ENCODE results near the gene GVQW3. TPM values are rescaled to one million over a fixed set of nuclear protein-coding genes. Genes with fewer than 3 reads are reported as not detected.

The GVQW3 gene
- total RNA-seq, 1 experiment from 2014 or later, result 6.2 TPM

DNA sequence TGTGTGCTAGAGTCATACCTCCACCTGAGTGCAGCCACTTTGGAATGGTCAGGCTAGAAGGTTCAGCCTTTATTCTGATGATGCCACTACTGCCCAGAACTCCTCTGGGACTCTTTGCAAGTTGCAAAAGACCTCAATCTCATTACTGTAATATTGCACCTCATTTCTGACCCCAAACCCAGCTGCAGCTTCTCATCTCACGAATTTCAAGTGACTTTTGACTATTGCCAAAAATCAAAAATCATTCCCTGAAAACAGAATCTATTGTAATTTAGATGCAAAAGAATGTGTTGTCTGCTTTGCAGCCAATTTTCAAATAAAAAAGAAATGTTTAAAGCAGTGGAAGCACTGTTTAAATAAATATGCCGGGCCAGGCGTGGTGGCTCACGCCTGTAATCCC, 25.2 kb downstream of the GVQW3 start:
- TF ChIP-seq CTCF (conservative IDR thresholded peaks at IDR 0.05; ENCODE audit: low read depth, low read length), result no peak
- TF ChIP-seq EZH2 (IDR thresholded peaks at IDR 0.05; ENCODE audit: borderline replicate concordance, low read depth, low read length, poor library complexity, severe bottlenecking), result no peak
- intact Hi-C loops (cut with micrococcal nuclease; ENCODE audit: unreplicated experiment), result no loop called here
- Histone ChIP-seq H3K27me3 (replicated peaks; ENCODE audit: insufficient read depth, low read depth, low read length, poor library complexity) (no peaks in the 10 kb centered on the region), H3K27ac (ENCODE audit: low read depth, low read length, poor library complexity, severe bottlenecking) (no peak overlapping the region), H3K4me3 (ENCODE audit: low read depth, low read length, poor library complexity, severe bottlenecking) (no peak overlapping the region), H3K36me3 (ENCODE audit: insufficient read depth, low read length, poor library complexity, severe bottlenecking) (no peaks in the 10 kb centered on the region), H3K4me1 (ENCODE audit: insufficient read depth, low read length, poor library complexity, severe bottlenecking) (peaks cover 14% of the 10 kb centered on the region), H3K9me3 (ENCODE audit: low read depth, low read length, poor library complexity, severe bottlenecking) (no peaks in the 10 kb centered on the region)
- BruUV-seq (replicated peaks), result no TSS peak
- no peak for DNase-seq (ENCODE audit: low spot score)
- CTCF ChIA-PET, result no interaction called here
- POLR2A ChIA-PET (ENCODE audit: low non-redundant PET), result no interaction called here

DNA sequence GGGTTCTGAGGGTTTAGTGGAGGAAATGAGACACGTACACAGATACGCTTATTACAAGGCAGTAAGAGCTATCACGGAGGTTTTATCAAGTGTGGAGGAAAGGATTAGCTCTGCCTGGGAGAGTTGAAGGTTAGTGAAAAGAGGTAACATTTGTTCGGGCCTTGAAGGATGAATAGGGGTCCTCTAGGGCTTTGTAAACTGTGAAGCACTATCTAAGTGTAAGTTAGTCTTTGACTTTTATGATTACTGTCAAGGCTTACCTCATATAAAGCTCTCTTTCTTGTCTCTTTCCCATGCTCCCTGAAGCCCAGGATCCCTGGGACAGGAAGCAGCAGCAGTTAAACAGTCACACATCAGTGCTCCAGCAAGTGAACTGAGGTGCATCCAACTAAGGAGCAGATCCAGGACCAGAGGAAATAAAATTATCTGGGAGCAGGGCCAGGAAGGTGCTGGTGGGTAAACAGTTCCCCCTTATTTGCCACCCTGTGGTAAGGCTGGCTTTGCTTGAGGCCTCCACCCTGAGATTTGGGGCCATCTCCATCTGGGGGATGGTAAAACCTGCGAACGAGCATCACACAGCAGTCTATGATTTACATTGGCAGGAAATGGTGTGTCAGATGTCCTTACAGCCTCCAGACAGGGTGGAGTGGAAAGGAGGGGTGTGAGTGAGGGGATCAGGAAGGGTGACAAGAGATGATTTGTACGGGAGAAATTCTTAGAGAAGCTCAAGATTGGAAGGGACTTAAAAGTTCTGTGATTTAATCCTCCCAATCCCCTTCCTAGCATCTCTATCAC, 27.2 kb downstream of the GVQW3 start:
- POLR2A ChIA-PET (ENCODE audit: low non-redundant PET), result interaction anchor here (0.5 kb wide), 1 partner anchor 24 kb away, joined by 4 read pairs; no protein-coding TSS in a partner anchor
- peak; percentile 83 for DNase-seq (ENCODE audit: low spot score)

DNA sequence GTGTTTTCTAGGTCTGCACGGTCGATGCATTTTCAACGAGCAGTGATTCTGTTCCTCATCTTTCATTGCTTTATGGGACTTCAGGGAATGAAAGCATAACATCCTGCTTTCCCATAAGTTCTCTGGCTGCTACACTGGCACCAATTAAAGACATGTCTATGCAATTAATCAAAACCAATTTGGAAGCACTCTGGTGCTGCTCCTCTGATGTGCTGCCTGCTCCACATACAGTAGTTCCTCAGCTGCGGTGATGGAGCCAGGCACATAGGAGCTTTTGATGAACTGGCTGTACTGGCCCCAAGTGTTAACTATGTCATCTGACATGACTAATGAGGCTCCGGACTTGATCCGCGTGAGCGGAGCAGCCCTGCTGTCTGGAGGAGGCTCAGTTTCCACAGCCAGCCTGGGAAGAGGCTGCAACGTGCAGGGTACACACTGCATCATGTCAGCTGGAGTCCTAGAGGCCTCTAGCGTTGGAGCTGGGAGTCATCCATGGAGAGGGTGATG, 29.8 kb downstream of the GVQW3 start:
- H3K9me3 ChIP-seq (ENCODE audit: low read depth, low read length, poor library complexity, severe bottlenecking), result no peaks in the 10 kb centered on the region
- intact Hi-C loops (cut with micrococcal nuclease; ENCODE audit: unreplicated experiment), result no loop called here
- no peaks in the 10 kb centered on the region for H3K36me3 ChIP-seq (ENCODE audit: insufficient read depth, low read length, poor library complexity, severe bottlenecking)
- H3K4me3 ChIP-seq (ENCODE audit: low read depth, low read length, poor library complexity, severe bottlenecking), result no peak overlapping the region
- TF ChIP-seq CTCF (conservative IDR thresholded peaks at IDR 0.05; ENCODE audit: low read depth, low read length) (no peak), EZH2 (IDR thresholded peaks at IDR 0.05; ENCODE audit: borderline replicate concordance, low read depth, low read length, poor library complexity, severe bottlenecking) (no peak)
- no peak overlapping the region for H3K27ac ChIP-seq (ENCODE audit: low read depth, low read length, poor library complexity, severe bottlenecking)
- no TSS peak for BruUV-seq (replicated peaks)
- POLR2A ChIA-PET (ENCODE audit: low non-redundant PET), result no interaction called here
- no peak for DNase-seq (ENCODE audit: low spot score)
- no peaks in the 10 kb centered on the region for H3K27me3 ChIP-seq (replicated peaks; ENCODE audit: insufficient read depth, low read depth, low read length, poor library complexity)
- peaks cover 14% of the 10 kb centered on the region for H3K4me1 ChIP-seq (ENCODE audit: insufficient read depth, low read length, poor library complexity, severe bottlenecking)
- CTCF ChIA-PET, result no interaction called here

More for the DNA sequence above, 27.2 kb downstream of the GVQW3 start:
- intact Hi-C loops (cut with micrococcal nuclease; ENCODE audit: unreplicated experiment), result no loop called here
- Histone ChIP-seq H3K27ac (ENCODE audit: low read depth, low read length, poor library complexity, severe bottlenecking) (peak overlapping the region; percentile 41), H3K4me3 (ENCODE audit: low read depth, low read length, poor library complexity, severe bottlenecking) (no peak overlapping the region), H3K9me3 (ENCODE audit: low read depth, low read length, poor library complexity, severe bottlenecking) (no peaks in the 10 kb centered on the region), H3K27me3 (replicated peaks; ENCODE audit: insufficient read depth, low read depth, low read length, poor library complexity) (no peaks in the 10 kb centered on the region), H3K36me3 (ENCODE audit: insufficient read depth, low read length, poor library complexity, severe bottlenecking) (no peaks in the 10 kb centered on the region), H3K4me1 (ENCODE audit: insufficient read depth, low read length, poor library complexity, severe bottlenecking) (peaks cover 14% of the 10 kb centered on the region)
- CTCF ChIA-PET, result no interaction called here
- TF ChIP-seq EZH2 (IDR thresholded peaks at IDR 0.05; ENCODE audit: borderline replicate concordance, low read depth, low read length, poor library complexity, severe bottlenecking) (no peak), CTCF (conservative IDR thresholded peaks at IDR 0.05; ENCODE audit: low read depth, low read length) (no peak)
- no TSS peak for BruUV-seq (replicated peaks)
